ENCODE results near the gene ERMARD.

The ERMARD gene

DNA sequence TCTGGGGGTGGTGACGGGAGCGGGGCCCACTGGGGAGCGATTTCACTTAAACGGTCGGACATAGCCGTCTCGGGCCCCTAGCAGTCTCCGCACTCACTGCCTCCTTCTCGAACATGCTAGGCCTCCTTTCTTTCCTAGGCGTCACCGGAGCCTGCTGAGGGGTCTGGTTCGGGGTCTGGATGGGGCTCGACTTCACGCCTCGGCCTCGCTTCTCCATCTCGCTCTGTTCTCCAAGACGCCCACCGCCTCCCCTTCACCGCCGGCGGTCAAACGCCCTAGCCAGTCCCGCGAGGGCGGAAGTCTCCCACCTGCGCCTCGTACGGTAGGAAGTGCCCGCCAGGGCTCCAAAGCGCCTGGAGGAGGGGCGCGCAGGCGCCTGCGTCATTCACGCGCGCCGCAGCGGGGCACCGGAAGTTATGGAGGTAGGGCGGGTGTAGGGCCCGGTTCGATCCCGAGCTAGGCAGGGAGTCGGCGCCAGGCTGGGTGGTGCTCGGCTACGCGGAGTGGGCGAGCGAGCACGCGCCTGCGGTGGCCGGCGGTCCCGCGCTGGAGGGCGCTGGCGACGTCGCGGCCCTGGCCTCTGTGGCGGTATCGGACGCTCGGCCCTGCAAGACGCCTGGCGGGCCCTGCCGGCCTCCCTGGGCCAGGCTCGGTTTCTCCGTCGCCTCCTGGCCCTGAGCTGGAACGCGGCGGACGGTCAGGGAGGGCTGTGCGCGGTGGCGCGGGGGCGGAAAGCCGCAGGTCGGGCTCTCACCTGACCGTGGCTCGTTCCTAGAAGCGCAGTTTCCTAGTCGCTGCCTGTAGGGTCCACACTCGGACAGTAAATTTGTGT, at the start of gene ERMARD, which contains the start of gene DYNLT2:
Gene ERMARD (plus strand): TSS at position 381 of the 832 bp plus-strand sequence. CDS start 36 bp downstream, at position 417.
Gene DYNLT2 (minus strand): TSS at position 331 of the 832 bp plus-strand sequence. CDS start 114 bp downstream, at position 217.
- DNase-seq (ENCODE audit: low read depth): peak; percentile 90

DNA sequence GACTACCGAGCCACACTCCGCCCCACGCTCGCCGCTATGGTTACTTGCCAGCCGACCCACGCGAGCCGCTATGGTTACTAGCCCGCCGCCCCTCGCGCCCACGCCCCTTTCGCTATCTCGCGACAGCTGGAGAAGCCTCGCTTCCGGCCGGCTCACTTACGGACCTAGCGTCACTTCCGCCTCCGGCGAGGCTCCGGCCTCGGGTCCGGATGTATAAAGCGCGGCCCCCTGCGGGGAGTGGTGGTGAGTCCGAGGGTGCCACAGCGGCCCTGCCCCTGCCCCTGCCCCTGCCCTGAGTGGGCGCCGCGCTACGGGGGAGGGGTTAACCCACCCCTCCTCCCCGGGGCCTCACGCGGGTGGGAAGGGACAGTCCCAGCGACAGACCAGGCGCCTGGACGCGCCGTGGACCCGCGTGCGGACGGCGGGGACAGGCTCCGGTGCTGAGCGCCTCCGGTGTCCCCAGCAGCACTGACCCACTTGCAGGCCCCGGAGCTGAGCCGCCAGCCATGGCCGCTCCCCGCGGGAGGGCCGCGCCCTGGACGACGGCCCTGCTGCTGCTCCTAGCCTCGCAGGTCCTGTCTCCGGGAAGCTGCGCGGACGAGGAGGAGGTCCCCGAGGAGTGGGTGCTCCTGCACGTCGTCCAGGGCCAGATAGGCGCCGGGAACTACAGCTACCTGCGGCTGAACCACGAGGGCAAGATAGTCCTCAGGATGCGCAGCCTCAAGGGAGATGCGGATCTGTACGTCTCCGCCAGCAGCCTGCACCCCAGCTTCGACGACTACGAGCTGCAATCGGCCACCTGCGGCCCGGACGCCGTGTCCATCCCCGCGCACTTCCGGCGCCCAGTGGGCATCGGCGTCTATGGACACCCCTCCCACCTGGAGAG, 49.2 kb upstream of the ERMARD start, which contains the start of the genes C6orf120 and WDR27:
Gene C6orf120 (plus strand): TSS at position 173 of the 886 bp plus-strand sequence. CDS start 334 bp downstream, at position 507.
Gene WDR27 (minus strand): TSS at position 76 of the 886 bp plus-strand sequence. CDS start 13,024 bp downstream, outside the sequence.
- DNase-seq (ENCODE audit: low read depth): peak; percentile 90

DNA sequence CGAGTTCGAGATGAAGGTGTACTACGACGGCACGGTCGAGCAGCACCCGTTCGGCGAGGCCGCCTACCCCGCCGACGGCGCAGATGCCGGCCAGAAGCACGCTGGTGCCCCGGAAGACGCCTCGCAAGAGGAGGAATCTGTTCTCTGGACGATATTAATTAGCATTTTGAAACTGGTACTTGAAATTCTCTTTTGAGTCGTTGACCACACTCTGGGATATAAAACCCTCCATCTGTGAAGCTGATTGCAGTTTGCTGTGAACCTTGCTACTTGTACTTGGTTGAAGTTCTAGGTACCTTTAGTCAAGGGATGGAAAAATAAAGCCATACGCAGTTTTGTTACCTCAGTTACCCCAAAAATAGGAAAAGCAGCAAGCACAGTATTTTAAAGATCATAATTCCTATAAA, 48.6 kb upstream of the ERMARD start:
- DNase-seq (ENCODE audit: low read depth): no peak

DNA sequence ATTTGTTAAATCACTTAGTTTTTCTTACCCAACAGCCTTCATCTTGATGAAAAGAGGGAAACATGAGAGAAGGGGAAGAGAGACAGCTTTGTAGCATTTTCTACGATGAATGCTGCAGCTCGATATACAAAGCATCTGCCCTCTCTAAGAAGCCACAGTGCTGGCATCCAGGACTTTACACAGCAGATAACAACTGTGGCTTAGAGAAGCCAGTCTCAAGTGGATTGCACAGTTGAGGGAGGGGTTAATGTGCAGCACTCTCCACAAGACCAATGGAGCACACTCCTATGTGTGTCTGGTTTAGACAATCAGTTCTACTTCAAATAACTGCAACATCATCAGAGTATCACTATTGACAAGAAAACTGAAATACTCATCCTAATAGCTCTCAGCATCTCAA, 43.6 kb upstream of the ERMARD start:
- DNase-seq (ENCODE audit: low read depth): no peak

DNA sequence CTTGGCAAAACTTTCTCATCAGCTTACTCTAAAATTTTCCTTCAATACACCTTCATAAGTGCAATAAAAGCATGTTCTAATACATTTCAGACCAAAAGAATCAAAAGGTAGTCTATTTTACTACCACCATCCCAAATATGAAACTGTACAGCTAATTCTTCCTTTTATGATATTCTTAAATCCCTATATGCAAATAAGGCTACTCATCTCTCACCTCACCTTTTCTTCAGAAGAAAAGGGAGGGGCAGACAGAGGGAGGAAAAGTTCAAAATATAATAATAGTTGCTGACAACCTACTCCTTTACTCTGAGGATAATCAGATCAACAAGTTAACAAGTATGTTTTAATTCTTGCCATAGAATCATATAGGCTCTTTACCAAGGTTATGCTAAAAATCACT, 42.1 kb upstream of the ERMARD start:
- no peak for DNase-seq (ENCODE audit: low read depth)

DNA sequence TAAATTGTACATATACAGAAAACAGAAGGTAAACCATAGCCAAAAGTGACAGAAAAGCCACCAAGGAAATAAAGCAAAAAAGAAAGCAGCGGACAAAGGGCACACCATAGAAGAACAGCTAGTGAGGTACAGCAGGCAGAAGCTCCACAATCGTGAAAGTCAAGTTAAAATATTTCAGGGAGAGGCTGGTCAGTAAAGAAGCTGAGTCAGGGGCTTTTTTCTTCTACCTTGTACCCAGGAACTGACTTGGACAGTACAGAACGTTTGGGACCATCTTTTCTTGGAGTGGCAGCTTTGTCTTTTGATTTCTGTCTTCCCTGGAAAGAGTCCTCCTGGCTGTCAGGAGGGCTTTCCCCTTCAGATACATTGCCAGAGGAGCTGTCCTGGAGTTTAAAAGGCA, 41.4 kb upstream of the ERMARD start:
- DNase-seq (ENCODE audit: low read depth): no peak

DNA sequence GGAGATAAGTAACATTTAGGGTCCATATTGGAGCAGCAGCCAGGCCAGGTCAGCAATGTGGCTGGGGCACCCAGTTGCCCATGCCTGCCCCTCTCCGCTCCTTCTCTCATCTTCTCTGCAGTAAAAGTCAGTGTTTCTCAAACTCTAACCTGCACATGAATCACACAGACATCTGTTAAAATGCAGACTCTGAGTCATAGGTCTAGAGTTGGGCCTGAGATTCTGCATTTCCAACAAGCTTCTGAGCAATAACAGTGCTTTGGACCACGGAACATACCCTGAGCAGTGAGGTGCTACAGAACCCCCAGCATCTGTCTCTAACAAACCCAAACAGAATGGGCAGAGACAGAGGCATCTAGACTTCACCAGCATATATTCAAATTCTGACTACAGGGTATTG, 37.2 kb upstream of the ERMARD start:
- DNase-seq (ENCODE audit: low read depth): no peak

DNA sequence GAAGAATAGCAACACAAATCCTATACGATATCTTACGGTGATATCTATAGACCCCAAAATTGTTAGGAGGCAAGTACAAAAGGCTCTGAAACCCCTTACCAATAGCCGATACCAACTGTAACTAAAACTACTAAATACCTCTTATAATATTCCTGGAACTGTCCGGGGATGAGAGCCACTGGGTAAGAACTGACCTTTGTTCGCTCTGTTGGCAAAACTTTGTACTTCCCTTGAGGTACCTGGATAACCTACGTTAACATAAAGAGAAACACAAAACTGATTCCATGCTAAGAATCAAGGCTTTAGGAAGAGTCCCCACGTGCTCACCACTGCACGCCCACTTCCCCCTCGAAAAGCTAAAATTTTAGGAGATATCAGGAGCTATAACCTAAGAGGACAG, 36.8 kb upstream of the ERMARD start:
- DNase-seq (ENCODE audit: low read depth): no peak

DNA sequence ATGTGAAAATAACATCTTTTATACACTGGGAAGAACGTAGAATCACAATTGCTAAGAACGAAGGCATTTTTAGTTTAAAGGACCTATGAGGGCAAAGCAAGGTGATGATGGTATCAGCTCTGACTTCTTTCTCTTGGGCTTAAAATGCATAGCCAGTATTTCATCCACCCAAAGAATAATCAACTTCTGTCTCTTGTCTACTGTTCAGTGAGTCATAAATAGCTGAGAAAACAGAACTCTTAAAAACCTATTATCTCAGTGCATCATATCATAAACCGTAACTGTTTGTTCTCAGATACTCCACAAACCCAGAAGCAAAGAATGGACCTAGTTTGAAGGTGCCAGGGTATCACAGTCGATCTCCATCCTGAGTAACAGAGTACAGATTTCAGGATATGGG, 32.3 kb upstream of the ERMARD start:
- DNase-seq (ENCODE audit: low read depth): no peak

DNA sequence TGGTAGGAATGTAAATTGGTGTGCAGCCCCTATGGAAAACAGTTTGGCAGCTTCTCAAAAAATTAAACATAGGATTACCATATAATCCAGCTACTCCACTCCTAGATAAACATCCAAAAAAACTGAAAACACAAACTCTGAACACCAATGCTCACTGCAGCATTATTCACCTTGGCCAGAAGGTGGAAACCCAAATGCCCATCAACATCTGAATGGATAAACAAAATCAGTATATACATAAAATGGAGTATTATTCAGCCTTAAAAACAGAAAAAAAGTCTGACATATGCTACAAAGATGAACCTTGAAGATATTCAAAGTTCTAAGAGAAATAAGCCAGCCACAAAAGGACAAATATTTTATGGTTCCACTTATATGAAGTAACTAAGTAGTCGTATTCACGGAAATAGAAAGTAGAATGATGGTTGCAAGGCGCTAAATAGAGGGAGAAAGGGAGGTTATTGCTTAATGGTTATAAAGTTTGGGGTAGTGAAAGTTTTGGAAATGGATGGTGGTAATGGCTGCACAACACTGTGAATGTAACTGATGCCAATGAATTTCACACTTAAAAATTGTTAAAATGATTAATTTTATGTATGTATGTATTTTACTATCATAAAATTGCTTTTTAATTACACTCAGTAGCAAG, 31.1 kb upstream of the ERMARD start:
- DNase-seq (ENCODE audit: low read depth): no peak

DNA sequence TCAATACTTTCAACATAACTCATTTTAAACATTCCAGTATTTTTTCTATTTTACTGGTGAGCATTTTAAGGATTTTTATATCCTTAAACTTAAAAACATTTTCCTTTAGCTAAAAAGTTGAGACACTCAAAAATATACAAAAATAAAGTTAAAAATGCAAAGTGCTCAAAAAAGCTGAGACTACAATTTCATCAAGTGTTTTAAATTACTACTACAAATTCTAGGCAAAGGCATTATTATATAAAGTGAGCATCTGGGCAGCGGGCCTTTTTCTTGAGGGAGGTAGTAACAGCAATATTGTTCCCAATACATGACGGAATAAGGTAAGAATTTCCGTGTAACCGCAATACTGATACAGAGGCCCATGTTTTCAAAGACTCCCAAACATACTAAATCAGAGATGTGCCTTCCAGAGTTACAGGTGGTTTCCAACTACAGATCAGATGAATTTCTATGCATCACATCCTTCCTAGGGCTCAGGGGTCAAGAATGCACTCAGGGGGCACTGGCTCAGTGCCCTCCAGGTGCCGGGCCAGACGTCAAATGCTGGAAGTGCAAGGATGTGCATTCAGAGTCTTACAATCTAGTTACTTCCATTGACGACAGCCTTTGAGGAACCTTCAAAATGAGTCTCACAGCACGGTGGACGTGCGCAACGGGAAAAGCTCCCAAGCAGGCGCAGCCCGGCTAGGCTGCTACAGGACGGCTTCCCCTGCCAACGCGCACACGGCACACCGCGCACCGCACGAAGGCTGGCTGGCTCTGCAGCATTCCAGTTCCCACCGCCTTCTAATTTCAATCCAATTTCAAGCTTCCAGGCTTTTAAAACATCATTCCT, 28.8 kb upstream of the ERMARD start:
- peak; percentile 40 for DNase-seq (ENCODE audit: low read depth)

DNA sequence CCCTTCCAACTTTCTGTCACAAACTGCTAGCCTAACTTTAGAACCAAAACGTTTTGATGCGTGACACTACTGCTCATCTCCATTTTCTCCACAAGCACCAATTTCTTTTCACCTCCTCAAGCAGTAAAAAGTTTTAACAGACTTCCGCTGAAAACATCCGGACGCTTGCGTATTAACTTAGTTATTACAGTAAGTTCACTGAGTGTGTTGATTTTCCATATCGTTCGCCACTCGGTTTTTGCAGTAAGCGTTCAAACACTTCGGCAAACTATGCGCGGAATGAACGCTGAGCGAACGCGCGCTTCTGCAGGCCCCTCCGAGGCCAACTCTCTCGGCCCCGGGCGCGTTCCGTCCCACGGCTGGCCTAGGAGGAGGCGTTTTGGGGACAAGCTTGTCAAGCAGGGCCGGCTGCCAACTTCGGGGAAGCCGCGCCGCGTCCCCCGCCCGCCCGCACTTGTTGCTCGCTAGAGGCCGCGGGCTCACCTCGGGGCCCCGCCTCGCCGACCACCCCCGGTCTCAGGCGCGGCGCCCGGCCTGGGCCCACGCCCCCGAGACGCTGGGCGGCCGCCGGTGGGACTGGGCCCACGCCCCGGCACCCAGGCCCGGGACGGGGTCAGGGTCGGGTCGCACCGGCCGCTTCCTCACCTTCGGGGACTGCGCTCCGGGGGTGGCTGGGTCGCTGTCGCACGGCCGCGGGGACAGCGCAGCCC, 28.1 kb upstream of the ERMARD start:
- DNase-seq (ENCODE audit: low read depth): peak; percentile 48

DNA sequence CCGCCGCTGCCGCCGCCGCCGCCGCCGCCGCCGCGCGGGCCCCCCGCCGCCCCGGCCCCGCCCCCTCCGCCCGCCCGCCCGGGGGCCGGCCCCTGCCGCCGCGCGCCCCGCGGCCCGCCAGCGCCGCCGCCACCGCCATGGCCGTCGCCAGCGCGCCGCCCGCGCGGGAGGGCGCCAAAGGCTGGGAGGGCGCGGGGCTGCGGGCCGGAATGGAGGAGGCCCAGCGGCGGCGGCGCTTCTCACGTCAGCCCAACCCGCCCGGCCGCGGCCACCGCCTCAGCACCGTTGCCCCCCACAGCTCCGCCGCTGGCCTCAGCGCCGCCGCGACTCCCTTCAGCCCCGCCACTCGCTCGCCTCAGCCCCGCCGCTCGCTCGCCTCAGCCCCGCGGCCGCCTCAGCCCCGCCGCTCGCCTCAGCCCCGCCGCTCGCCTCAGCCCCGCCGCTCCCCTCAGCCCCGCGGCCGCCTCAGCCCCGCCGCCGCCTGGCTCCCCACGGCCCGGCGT, 27.4 kb upstream of the ERMARD start:
- no peak for DNase-seq (ENCODE audit: low read depth)

DNA sequence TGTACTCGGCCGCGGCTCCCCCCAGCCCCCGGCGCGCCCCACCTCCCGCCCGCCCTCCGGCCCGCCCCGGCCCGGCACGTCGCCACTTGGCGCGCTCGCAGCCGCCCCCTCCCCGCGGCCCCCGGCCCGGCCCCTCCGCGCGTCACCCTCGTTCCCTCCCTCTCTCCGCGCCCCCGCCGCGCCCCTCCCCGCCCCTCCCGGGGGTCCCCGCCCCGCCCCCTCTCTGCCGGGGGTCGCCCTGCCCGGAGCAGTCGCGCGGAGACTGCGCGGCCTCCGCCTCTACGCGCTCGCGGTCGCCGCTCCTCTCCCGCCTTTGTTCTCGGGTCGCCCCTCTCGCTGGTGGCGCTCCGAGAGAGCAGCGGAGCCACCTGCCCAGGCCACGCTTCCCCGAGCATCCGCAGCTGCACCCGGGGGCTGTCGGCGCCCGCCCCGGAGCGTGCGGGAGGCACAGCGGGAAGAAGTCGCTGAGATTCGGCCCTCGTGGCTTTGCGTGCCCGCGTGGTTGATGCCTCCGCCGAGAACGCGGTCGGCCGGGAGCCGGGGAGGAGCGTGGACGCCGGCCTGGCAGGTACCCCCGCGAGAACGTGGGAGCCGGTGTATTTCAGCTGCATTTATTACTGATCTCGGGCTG, 26.8 kb upstream of the ERMARD start, which contains the start of gene PHF10:
Gene PHF10 (minus strand): TSS at position 7 of the 631 bp plus-strand sequence. CDS start 569 bp downstream, outside the sequence.
- no peak for DNase-seq (ENCODE audit: low read depth)

DNA sequence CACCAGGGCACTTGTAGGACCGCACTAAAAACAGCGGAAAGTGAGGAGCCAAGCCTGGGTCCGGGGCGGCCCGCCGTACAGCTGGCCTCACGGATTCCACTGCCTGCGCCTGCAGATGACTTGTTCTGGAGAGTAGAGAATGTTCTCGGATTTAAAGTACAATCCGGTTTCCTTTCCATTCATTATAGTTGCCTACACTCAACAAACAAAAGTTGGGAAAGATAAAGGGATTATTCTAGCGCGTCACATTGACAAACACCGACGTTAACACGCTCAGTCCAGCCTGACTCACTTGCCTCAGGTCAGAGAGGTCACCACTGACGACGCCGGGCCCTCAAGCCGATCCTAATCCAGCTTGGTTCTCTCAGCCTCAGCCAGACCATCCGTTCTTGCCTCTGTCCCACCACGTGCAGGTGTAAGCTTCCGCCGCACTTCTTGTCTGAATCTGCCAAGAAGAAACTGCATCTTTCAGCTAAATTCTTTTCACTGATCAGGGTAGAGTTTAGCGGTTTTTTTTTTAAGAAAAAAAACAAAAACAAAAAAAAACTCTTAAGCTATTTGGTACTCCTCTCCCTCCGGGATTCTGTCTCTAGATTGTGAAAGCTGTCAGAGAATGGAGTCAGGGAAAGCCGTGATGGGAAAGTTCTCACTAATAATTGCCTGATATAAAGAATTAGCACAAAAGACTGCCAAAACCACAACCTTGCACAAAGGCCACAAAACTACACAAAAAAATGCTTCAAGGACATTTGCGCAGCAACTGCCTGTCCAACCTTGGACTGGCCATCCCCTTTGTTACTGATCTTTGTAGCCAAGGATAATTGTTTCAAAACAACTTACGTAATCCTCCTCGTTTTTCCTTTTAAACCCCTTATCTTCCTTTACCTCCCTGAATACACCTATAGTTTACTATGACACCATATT, 26.0 kb upstream of the ERMARD start:
- no peak for DNase-seq (ENCODE audit: low read depth)

DNA sequence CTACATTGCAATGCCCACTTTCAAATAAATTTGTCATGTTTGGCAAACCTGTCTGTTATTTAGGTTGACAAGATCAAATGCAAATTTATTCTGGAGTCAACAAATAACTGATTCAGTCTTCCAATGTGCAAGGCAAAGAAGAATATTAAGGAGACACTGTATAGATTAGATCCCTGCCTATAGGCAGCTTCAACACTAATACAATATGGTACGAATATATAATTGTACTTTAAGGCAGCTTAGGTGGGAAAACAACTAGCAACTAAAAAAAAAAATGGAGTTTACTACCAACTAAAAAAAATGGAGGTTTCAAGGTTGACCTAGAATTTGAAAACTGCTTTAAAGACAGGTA, 25.4 kb upstream of the ERMARD start:
- DNase-seq (ENCODE audit: low read depth): no peak

DNA sequence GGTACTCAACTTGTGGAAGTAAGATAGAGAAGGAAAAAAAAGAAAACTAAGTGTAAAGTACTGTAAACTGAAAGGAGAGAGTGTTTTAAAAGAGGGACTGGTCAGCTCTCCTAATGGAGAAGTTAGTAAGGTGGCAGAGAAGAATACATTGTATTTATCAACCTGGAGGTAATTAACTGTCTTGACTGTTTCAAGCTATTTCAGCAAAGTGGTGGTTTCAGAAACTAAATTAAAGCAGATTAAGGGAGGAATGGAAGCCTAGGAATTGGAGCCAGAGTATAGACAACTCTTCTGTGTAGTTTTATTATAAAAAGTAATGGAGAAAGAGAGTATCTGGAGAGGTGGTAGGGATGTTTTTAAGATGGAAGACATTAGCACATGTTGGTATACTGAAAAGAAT, 24.5 kb upstream of the ERMARD start:
- no peak for DNase-seq (ENCODE audit: low read depth)

DNA sequence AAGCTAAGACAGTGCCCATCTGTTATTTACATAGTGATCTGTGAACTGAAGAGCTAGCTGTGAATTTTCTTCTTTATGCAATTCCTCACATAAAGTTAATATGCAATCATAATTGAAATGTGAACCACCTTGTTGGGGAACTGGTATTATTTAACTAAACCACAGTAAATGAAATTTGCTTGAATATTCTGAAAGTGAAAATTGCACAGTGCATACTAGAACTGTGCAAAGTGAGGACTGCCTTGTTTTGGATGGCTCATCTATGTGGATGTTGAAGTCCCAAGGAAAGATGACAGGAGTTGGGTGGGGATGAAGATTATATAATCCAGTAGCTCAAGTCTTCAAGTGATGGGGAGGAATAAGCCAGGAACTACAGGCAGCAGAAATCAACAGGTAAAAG, 21.5 kb upstream of the ERMARD start:
- DNase-seq (ENCODE audit: low read depth): no peak
